ENCODE measurements around the gene CEP128. TPM values are rescaled to one million over a fixed set of nuclear protein-coding genes. Genes with fewer than 3 reads are reported as not detected.

Gene CEP128
- total RNA-seq, 6 experiments from 2014 or later: 4.8 to 10.3 (median 8.8) TPM

- DNase-seq: no peak
- no peak overlapping the region for H3K27ac Mint-ChIP-seq
- peaks cover 9% of the 10 kb centered on the region for H3K36me3 Mint-ChIP-seq (ENCODE audit: low read depth)
- no peak overlapping the region for H3K4me3 Mint-ChIP-seq
- peak; percentile 73 for TF ChIP-seq CTCF (IDR thresholded peaks at IDR 0.05)
- peaks cover 9% of the 10 kb centered on the region for H3K9me3 Mint-ChIP-seq
- H3K27me3 Mint-ChIP-seq (ENCODE audit: insufficient read depth): no peaks in the 10 kb centered on the region
- H3K4me1 Mint-ChIP-seq (ENCODE audit: low read depth): peaks cover 17% of the 10 kb centered on the region
Measured at GRCh38 chr14:80862983-80863382, 78.6 kb downstream of the CEP128 start.

GRCh38 chr14:80862541-80862940 lies 79.0 kb downstream of the CEP128 start:
- no peaks in the 10 kb centered on the region for H3K27me3 Mint-ChIP-seq (ENCODE audit: insufficient read depth)
- H3K4me1 Mint-ChIP-seq (ENCODE audit: low read depth): peaks cover 13% of the 10 kb centered on the region
- H3K9me3 Mint-ChIP-seq: peaks cover 4% of the 10 kb centered on the region
- DNase-seq: no peak
- H3K27ac Mint-ChIP-seq: no peak overlapping the region
- peaks cover 4% of the 10 kb centered on the region for H3K36me3 Mint-ChIP-seq (ENCODE audit: low read depth)
- no peak overlapping the region for H3K4me3 Mint-ChIP-seq
- no peak for TF ChIP-seq CTCF (IDR thresholded peaks at IDR 0.05)

GRCh38 chr14:80850197-80850814 lies 91.2 kb downstream of the CEP128 start:
- TF ChIP-seq CTCF (IDR thresholded peaks at IDR 0.05): peak; percentile 94

GRCh38 chr14:80847070-80847469 lies 94.5 kb downstream of the CEP128 start:
- Mint-ChIP-seq H3K27me3 (ENCODE audit: insufficient read depth) (no peaks in the 10 kb centered on the region), H3K36me3 (ENCODE audit: low read depth) (peaks cover 4% of the 10 kb centered on the region; the same call in 1 of the 2 replicates), H3K27ac (no peak overlapping the region), H3K4me3 (no peak overlapping the region), H3K9me3 (no peaks in the 10 kb centered on the region), H3K4me1 (ENCODE audit: low read depth) (peaks cover 35% of the 10 kb centered on the region)
- no peak for DNase-seq
- no peak for TF ChIP-seq CTCF (IDR thresholded peaks at IDR 0.05)

More at GRCh38 chr14:80850197-80850814, 91.2 kb downstream of the CEP128 start:
- peaks cover 32% of the 10 kb centered on the region for H3K4me1 Mint-ChIP-seq (ENCODE audit: low read depth)
- no peaks in the 10 kb centered on the region for H3K27me3 Mint-ChIP-seq (ENCODE audit: insufficient read depth)
- H3K27ac Mint-ChIP-seq: no peak overlapping the region
- peak; percentile 50 for DNase-seq
- H3K4me3 Mint-ChIP-seq: no peak overlapping the region
- H3K9me3 Mint-ChIP-seq: no peaks in the 10 kb centered on the region
- H3K36me3 Mint-ChIP-seq (ENCODE audit: low read depth): peaks cover 4% of the 10 kb centered on the region; the same call in 1 of the 2 replicates

- H3K27ac Mint-ChIP-seq: no peak overlapping the region
- DNase-seq: no peak
- peaks cover 4% of the 10 kb centered on the region; the same call in 1 of the 2 replicates for H3K36me3 Mint-ChIP-seq (ENCODE audit: low read depth)
- no peaks in the 10 kb centered on the region for H3K27me3 Mint-ChIP-seq (ENCODE audit: insufficient read depth)
- TF ChIP-seq CTCF (IDR thresholded peaks at IDR 0.05): no peak
- H3K4me3 Mint-ChIP-seq: no peak overlapping the region
- peaks cover 36% of the 10 kb centered on the region for H3K4me1 Mint-ChIP-seq (ENCODE audit: low read depth)
- H3K9me3 Mint-ChIP-seq: no peaks in the 10 kb centered on the region
Measured at GRCh38 chr14:80845856-80846255, 95.7 kb downstream of the CEP128 start.

Data from HFFc6 (cell line).